T-helper 1 cell treated with Interleukin-12 subunit alpha and Interleukin-12 subunit beta and Interleukin-4 antibody, amounts not matched to agents 30 ng/mL and 1 ng/mL, for 36 hours (primary cell): Measurements from ENCODE around the gene NUP205. TPM values are rescaled to one million over a fixed set of nuclear protein-coding genes. Genes with fewer than 3 reads are reported as not detected.
"Not testable (repeated sequence)": the region's sequence is repeated elsewhere in the genome, so short reads cannot be mapped to it uniquely, and the experiment has no call there.

ENCODE experiments used
- intact Hi-C: fragments of 100-400 bp; cut with micrococcal nuclease; formaldehyde crosslinking; loops from one replicate; pipeline ENCODE4 v1.15.1; 2024
- total RNA-seq: library from RNA; stranded (reverse); gene quantifications from 2 replicates; pipeline ENCODE4 v1.2.3, GENCODE V29; 2022

The NUP205 gene
- total RNA-seq, 1 donor from 2014 or later, result 83.5 TPM

GRCh38 chr7:135662373-135663114 lies 104.8 kb downstream of the NUP205 start, which contains the start of gene STMP1:
TSS of gene STMP1 (plus strand) at chr7:135662514.
- intact Hi-C loops, result loop anchor here (1.0 to 5.0 kb wide), 12 partner anchors 9 to 1346 kb away; partner anchors contain the start of genes AGBL3, BPGM, CNOT4 and MTPN

GRCh38 chr7:135664046-135664589 lies 106.4 kb downstream of the NUP205 start:
- intact Hi-C loops, result loop anchor here (5.0 kb wide), 3 partner anchors 382 to 677 kb away; partner anchors contain the start of genes AGBL3 and TMEM140

- intact Hi-C loops, result no loop called here
Measured at GRCh38 chr7:135665042-135665441, 107.3 kb downstream of the NUP205 start.

GRCh38 chr7:135666156-135666555 lies 108.4 kb downstream of the NUP205 start:
- intact Hi-C loops, result no loop called here

GRCh38 chr7:135666846-135667245 lies 109.1 kb downstream of the NUP205 start:
- intact Hi-C loops, result no loop called here

- intact Hi-C loops, result not testable (repeated sequence)
Measured at GRCh38 chr7:135667626-135668025, 109.9 kb downstream of the NUP205 start.

GRCh38 chr7:135668852-135669395 lies 111.2 kb downstream of the NUP205 start:
- intact Hi-C loops, result not testable (repeated sequence)

- intact Hi-C loops, result loop anchor here (10.0 kb wide), 1 partner anchor 1785 kb away; no protein-coding TSS in a partner anchor
Measured at GRCh38 chr7:135669774-135670173, 112.1 kb downstream of the NUP205 start.

GRCh38 chr7:135670179-135670578 lies 112.5 kb downstream of the NUP205 start:
- intact Hi-C loops, result loop anchor here (10.0 kb wide), 1 partner anchor 1785 kb away; no protein-coding TSS in a partner anchor

- intact Hi-C loops, result loop anchor here (1.0 to 10.0 kb wide), 4 partner anchors 38 to 1782 kb away; no protein-coding TSS in a partner anchor
Measured at GRCh38 chr7:135672560-135673359, 115.0 kb downstream of the NUP205 start.

- intact Hi-C loops, result loop anchor here (1.0 to 10.0 kb wide), 3 partner anchors 37 to 1781 kb away; no protein-coding TSS in a partner anchor
Measured at GRCh38 chr7:135673360-135673706, 115.6 kb downstream of the NUP205 start.

- intact Hi-C loops, result loop anchor here (10.0 kb wide), 1 partner anchor 1776 kb away; no protein-coding TSS in a partner anchor
Measured at GRCh38 chr7:135678612-135679575, 121.2 kb downstream of the NUP205 start.

- intact Hi-C loops, result loop anchor here (2.0 kb wide), 1 partner anchor 29 kb away; no protein-coding TSS in a partner anchor
Measured at GRCh38 chr7:135681762-135682161, 124.0 kb downstream of the NUP205 start.

- intact Hi-C loops, result no loop called here
Measured at GRCh38 chr7:135682191-135682590, 124.5 kb downstream of the NUP205 start.

GRCh38 chr7:135683609-135684008 lies 125.9 kb downstream of the NUP205 start:
- intact Hi-C loops, result no loop called here

GRCh38 chr7:135684136-135684535 lies 126.4 kb downstream of the NUP205 start:
- intact Hi-C loops, result no loop called here

- intact Hi-C loops, result no loop called here
Measured at GRCh38 chr7:135684699-135685098, 127.0 kb downstream of the NUP205 start.

GRCh38 chr7:135685306-135686084 lies 127.8 kb downstream of the NUP205 start:
- intact Hi-C loops, result no loop called here

GRCh38 chr7:135687466-135687865 lies 129.7 kb downstream of the NUP205 start:
- intact Hi-C loops, result no loop called here
